Fibroblast of skin of back (primary cell): ENCODE data around the gene CFAP298.
A peak's percentile ranks its signal among the peaks of the same experiment; 100 is the strongest.
"Not testable (repeated sequence)": the region's sequence is repeated elsewhere in the genome, so short reads cannot be mapped to it uniquely, and the experiment has no call there.

Experiments
- DNase-seq: peaks from one replicate; pipeline ENCODE4 v3.0.0-alpha.2; 2013

CFAP298 gene

GRCh38 chr21:32565856-32566465 lies 46.2 kb downstream of the CFAP298 start:
- peak; percentile 33 for DNase-seq

GRCh38 chr21:32562915-32563314 lies 49.3 kb downstream of the CFAP298 start:
- DNase-seq, result no peak

- DNase-seq, result peak; percentile 57
These were observed 49.8 kb downstream of the CFAP298 start for GRCh38 chr21:32562426-32562825.

GRCh38 chr21:32561476-32561875 lies 50.7 kb downstream of the CFAP298 start:
- DNase-seq, result not testable (repeated sequence)

- DNase-seq, result no peak
These were observed 51.3 kb downstream of the CFAP298 start for GRCh38 chr21:32560896-32561295.

- no peak for DNase-seq
These were observed 53.1 kb downstream of the CFAP298 start for GRCh38 chr21:32559006-32559610.

GRCh38 chr21:32558106-32558505 lies 54.1 kb downstream of the CFAP298 start:
- no peak for DNase-seq

GRCh38 chr21:32554832-32555638 lies 57.1 kb downstream of the CFAP298 start:
- no peak for DNase-seq

- DNase-seq, result no peak
These were observed 62.3 kb downstream of the CFAP298 start for GRCh38 chr21:32549886-32550285.

- no peak for DNase-seq
These were observed 62.7 kb downstream of the CFAP298 start for GRCh38 chr21:32549440-32549839.
